Panc1 (cell line): ENCODE measurements around the gene CDKAL1. TPM values are rescaled to one million over a fixed set of nuclear protein-coding genes. Genes with fewer than 3 reads are reported as not detected.
A peak's percentile ranks its signal among the peaks of the same experiment; 100 is the strongest.

ENCODE experiments used
- ATAC-seq: fragments of 200-7000 bp; cut with Tn5 transposase; 2 replicates; pipeline ENCODE4 v1.9.1; 2020; ENCODE audit warnings: mild to moderate bottlenecking, moderate library complexity
- BruUV-seq: library from RNA; stranded (reverse); fragments of 400-500 nt; replicated peaks from 2 replicates; lab custom pipeline; 2021; lab: Mats Ljungman, UMichigan
- CTCF ChIA-PET: fragments of 300-600 bp; sonication (Branson Sonifier 250); formaldehyde crosslinking; loops from one replicate; lab custom pipeline; 2022; ENCODE audit warnings: antibody characterized with exemption; lab: Charles Lee
- POLR2A ChIA-PET: fragments of 300-600 bp; sonication (Branson Sonifier 250); formaldehyde crosslinking; loops from one replicate; lab custom pipeline; 2022; ENCODE audit warnings: antibody characterized with exemption; lab: Charles Lee
- DNase-seq: peaks from one replicate; pipeline ENCODE4 v3.0.0-alpha.2; 2010; ENCODE audit warnings: low read depth, low spot score
- H3K27ac ChIP-seq: 2 replicates; pipeline ENCODE4 v1.5.1; 2011; ENCODE audit warnings: mild to moderate bottlenecking, low read length, inconsistent platforms
- H3K27me3 ChIP-seq: fragments of 200-500 bp; sonication (Bioruptor generic); 2 replicates; pipeline ENCODE4 v1.6.0; 2014; ENCODE audit warnings: low read length, inconsistent platforms; ENCODE audit not compliant: control insufficient read depth, insufficient read depth
- H3K36me3 ChIP-seq: fragments of 200-500 bp; sonication (Bioruptor generic); 2 replicates; pipeline ENCODE4 v1.5.1; 2014; ENCODE audit warnings: inconsistent platforms, mild to moderate bottlenecking, low read length, moderate library complexity; ENCODE audit not compliant: control insufficient read depth, insufficient read depth
- H3K4me1 ChIP-seq: 2 replicates; pipeline ENCODE4 v1.5.1; 2011; ENCODE audit warnings: inconsistent platforms, mild to moderate bottlenecking, low read length, moderate library complexity; ENCODE audit not compliant: control insufficient read depth, insufficient read depth
- H3K4me3 ChIP-seq, 2 experiments: 2 replicates each; pipeline ENCODE4 v1.5.1; 2011 to 2012; ENCODE audit warnings: low read depth in 2 of 2, low read length in 2 of 2, mild to moderate bottlenecking in 2 of 2, inconsistent platforms in 1 of 2, moderate library complexity in 1 of 2
- H3K9me3 ChIP-seq: fragments of 200-500 bp; sonication (Bioruptor generic); 2 replicates; pipeline ENCODE4 v1.5.1; 2014; ENCODE audit warnings: low read depth, mild to moderate bottlenecking, inconsistent platforms, low read length, moderate library complexity; ENCODE audit not compliant: control insufficient read depth, insufficient read depth
- POLR2AphosphoS5 ChIP-seq: IDR thresholded peaks from 2 replicates; pipeline ENCODE4 v1.6.1; 2012; ENCODE audit warnings: mild to moderate bottlenecking, low read depth, low read length, moderate library complexity
- SIN3A ChIP-seq: IDR thresholded peaks from 2 replicates; pipeline ENCODE4 v1.6.1; 2012; ENCODE audit warnings: low read depth, mild to moderate bottlenecking, low read length, moderate library complexity, borderline replicate concordance; ENCODE audit not compliant: insufficient read depth
- TCF7L2 ChIP-seq: IDR thresholded peaks from 2 replicates; pipeline ENCODE4 v1.6.1; 2011; ENCODE audit warnings: mild to moderate bottlenecking, low read depth, low read length, inconsistent platforms
- in situ Hi-C: cut with HindIII; loops from 2 replicates; pipeline ENCODE4 v1.10.0; 2016; ENCODE audit warnings: low sequenced_read_pairs, low pct_unique_long_range_greater_than_20kb
- intact Hi-C: fragments of 100-400 bp; cut with micrococcal nuclease; formaldehyde crosslinking; loops from one replicate; pipeline ENCODE4 v1.10.0; 2022; ENCODE audit not compliant: unreplicated experiment
- total RNA-seq: library from RNA; stranded (reverse); gene quantifications from one replicate; pipeline ENCODE4 v1.2.1, GENCODE V29; 2021; ENCODE audit not compliant: unreplicated experiment
- TF ChIP-seq, protein P1 (sequence below), 2 experiments: IDR thresholded peaks; 2 replicates each; pipeline ENCODE4 v1.6.1; 2011 to 2012; ENCODE audit warnings: low read depth in 2 of 2, control low read depth in 1 of 2, low read length in 1 of 2, mild to moderate bottlenecking in 1 of 2, moderate library complexity in 1 of 2; ENCODE audit not compliant: insufficient read depth in 1 of 2
- TF ChIP-seq, protein P2 (sequence below): fragments of 450-650 bp; IDR thresholded peaks from 2 replicates; pipeline ENCODE4 v1.5.1; 2017; ENCODE audit warnings: mild to moderate bottlenecking

CDKAL1 gene
- total RNA-seq, 1 experiment from 2014 or later = 14.5 TPM

DNA sequence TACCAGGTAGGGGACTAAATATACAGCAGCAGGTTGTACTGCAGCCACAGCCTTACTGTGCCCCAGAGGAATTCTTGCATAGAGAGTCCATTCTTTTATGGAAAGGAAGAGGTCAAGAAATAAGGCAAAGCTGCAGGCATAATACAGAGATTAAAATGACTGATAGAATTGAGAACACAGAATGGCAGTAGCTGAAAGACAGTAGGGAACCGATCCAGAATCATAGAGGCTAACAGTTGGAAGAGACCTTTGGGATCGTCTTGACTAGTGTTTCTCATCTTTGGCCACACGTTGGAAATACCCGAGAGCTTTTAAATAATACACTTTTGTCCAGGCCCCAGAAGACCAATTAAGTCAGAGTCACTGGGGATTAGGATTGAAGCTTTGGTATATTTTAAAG lies 566.7 kb downstream of the CDKAL1 start:
- TF ChIP-seq TCF7L2 (no peak), POLR2AphosphoS5 (no peak), SIN3A (no peak)
- TF ChIP-seq, protein P1, sequence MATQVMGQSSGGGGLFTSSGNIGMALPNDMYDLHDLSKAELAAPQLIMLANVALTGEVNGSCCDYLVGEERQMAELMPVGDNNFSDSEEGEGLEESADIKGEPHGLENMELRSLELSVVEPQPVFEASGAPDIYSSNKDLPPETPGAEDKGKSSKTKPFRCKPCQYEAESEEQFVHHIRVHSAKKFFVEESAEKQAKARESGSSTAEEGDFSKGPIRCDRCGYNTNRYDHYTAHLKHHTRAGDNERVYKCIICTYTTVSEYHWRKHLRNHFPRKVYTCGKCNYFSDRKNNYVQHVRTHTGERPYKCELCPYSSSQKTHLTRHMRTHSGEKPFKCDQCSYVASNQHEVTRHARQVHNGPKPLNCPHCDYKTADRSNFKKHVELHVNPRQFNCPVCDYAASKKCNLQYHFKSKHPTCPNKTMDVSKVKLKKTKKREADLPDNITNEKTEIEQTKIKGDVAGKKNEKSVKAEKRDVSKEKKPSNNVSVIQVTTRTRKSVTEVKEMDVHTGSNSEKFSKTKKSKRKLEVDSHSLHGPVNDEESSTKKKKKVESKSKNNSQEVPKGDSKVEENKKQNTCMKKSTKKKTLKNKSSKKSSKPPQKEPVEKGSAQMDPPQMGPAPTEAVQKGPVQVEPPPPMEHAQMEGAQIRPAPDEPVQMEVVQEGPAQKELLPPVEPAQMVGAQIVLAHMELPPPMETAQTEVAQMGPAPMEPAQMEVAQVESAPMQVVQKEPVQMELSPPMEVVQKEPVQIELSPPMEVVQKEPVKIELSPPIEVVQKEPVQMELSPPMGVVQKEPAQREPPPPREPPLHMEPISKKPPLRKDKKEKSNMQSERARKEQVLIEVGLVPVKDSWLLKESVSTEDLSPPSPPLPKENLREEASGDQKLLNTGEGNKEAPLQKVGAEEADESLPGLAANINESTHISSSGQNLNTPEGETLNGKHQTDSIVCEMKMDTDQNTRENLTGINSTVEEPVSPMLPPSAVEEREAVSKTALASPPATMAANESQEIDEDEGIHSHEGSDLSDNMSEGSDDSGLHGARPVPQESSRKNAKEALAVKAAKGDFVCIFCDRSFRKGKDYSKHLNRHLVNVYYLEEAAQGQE (IDR thresholded peaks at IDR 0.05; ENCODE audit: insufficient read depth in 1 of 2, low read depth in 2 of 2, low read length in 1 of 2) = no peak
- DNase-seq = no peak
- in situ Hi-C loops = no loop called here
- CTCF ChIA-PET = no interaction called here
- Histone ChIP-seq H3K36me3 (no peaks in the 10 kb centered on the region), H3K9me3 (no peaks in the 10 kb centered on the region), H3K27me3 (no peaks in the 10 kb centered on the region), H3K4me3 (no peak overlapping the region), H3K27ac (peak overlapping the region; percentile 15; the same call in 1 of the 2 replicates), H3K4me1 (no peaks in the 10 kb centered on the region)
- intact Hi-C loops = loop anchor here (10.0 kb wide), 1 partner anchor 226 kb away; no protein-coding TSS in a partner anchor
- BruUV-seq = no TSS peak
- no peak for ATAC-seq
- POLR2A ChIA-PET = no interaction called here

DNA sequence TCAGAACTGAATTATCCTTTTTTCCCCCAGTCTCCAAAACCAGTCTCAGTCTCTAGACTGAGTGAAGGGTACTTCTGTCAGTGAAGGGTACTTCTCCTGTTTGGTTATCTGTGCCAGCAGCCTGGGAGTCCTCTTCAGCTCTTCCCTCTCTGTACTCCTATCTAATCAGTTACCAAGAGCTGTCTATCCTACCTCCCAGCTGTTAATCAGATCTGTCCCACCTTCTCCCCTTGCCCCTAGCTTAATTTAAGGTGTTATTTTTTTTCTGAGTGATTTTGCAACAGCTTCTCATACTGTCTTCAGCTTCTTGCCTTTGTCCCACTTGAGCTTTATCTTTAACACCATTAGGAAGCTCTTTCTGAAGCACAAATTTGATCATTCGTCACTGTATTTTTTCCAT lies 567.4 kb downstream of the CDKAL1 start:
- Histone ChIP-seq H3K27ac (peak overlapping the region; percentile 48; the same call in 1 of the 2 replicates), H3K4me1 (no peaks in the 10 kb centered on the region), H3K27me3 (no peaks in the 10 kb centered on the region), H3K9me3 (no peaks in the 10 kb centered on the region), H3K36me3 (no peaks in the 10 kb centered on the region), H3K4me3 (no peak overlapping the region)
- POLR2A ChIA-PET = interaction anchor here (0.7 kb wide), 1 partner anchor 360 kb away, joined by 3 read pairs; no protein-coding TSS in a partner anchor
- CTCF ChIA-PET = no interaction called here
- ATAC-seq (no peak), DNase-seq (no peak)
- in situ Hi-C loops = no loop called here
- TF ChIP-seq POLR2AphosphoS5 = no peak
- no peak for TF ChIP-seq TCF7L2
- TF ChIP-seq, protein P1 (IDR thresholded peaks at IDR 0.05; ENCODE audit: insufficient read depth in 1 of 2, low read depth in 2 of 2, low read length in 1 of 2) = no peak
- TF ChIP-seq, protein P2, sequence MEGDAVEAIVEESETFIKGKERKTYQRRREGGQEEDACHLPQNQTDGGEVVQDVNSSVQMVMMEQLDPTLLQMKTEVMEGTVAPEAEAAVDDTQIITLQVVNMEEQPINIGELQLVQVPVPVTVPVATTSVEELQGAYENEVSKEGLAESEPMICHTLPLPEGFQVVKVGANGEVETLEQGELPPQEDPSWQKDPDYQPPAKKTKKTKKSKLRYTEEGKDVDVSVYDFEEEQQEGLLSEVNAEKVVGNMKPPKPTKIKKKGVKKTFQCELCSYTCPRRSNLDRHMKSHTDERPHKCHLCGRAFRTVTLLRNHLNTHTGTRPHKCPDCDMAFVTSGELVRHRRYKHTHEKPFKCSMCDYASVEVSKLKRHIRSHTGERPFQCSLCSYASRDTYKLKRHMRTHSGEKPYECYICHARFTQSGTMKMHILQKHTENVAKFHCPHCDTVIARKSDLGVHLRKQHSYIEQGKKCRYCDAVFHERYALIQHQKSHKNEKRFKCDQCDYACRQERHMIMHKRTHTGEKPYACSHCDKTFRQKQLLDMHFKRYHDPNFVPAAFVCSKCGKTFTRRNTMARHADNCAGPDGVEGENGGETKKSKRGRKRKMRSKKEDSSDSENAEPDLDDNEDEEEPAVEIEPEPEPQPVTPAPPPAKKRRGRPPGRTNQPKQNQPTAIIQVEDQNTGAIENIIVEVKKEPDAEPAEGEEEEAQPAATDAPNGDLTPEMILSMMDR = no peak
- TF ChIP-seq SIN3A = no peak
- BruUV-seq = no TSS peak
- intact Hi-C loops = loop anchor here (10.0 kb wide), 1 partner anchor 227 kb away; no protein-coding TSS in a partner anchor
